ENCODE measurements around the gene M6PR. TPM values are rescaled to one million over a fixed set of nuclear protein-coding genes. Genes with fewer than 3 reads are reported as not detected.

Gene M6PR
- total RNA-seq, result 100 to 1,000 TPM; 245 to 270 (median 255) TPM
- 239 TPM for total RNA-seq (2013)

GRCh38 chr12:8949342-8950220, at the start of gene M6PR:
M6PR (minus strand) TSS chr12:8949645; CDS start chr12:8946404, 3,241 bp downstream.
- peak; percentile 82 to 95 for DNase-seq
- Mint-ChIP-seq H3K27ac (peak within 1 kb of the TSS; percentile 95 to 98), H3K27me3 (ENCODE audit: low read depth in 2 of 2) (no peaks in the 10 kb centered on the region), H3K4me1 (peaks cover 75 to 88% of the 10 kb centered on the region in 2 donors), H3K4me3 (peak within 1 kb of the TSS; percentile 90), H3K9me3 (peaks cover 0 to 3% of the 10 kb centered on the region in 2 donors), H3K36me3 (no peaks in the 10 kb centered on the region)
- Histone ChIP-seq H3K27me3 (ENCODE audit: control insufficient read depth, insufficient read depth, low read length) (no peaks in the 10 kb centered on the region), H3K27ac (ENCODE audit: low read length) (peak within 1 kb of the TSS; percentile 99), H3K4me1 (ENCODE audit: control insufficient read depth, insufficient read depth, low read length) (peaks cover 44% of the 10 kb centered on the region), H3K9me3 (ENCODE audit: control insufficient read depth, insufficient read depth, low read length) (no peaks in the 10 kb centered on the region), H3K4me3 (ENCODE audit: low read length) (peak within 1 kb of the TSS; percentile 89), H3K36me3 (ENCODE audit: control insufficient read depth, insufficient read depth, low read length) (peaks cover 14% of the 10 kb centered on the region)
- WGBS (ENCODE audit: insufficient coverage), result under 1% methylated on average over 66 of the region's 66 CpGs
- intact Hi-C loops (cut with micrococcal nuclease), result loop anchor here (2.0 to 5.0 kb wide), 2 partner anchors 37 to 39 kb away; partner anchors contain the start of genes KLRG1 and PHC1
- peak; percentile 32 for TF ChIP-seq CTCF (IDR thresholded peaks at IDR 0.05)
- peak; percentile 70 to 81 (median 79) for ATAC-seq

- ATAC-seq, result peak; percentile 77
Observed at GRCh38 chr12:8996682-8997405, 47.4 kb upstream of the M6PR start.

GRCh38 chr12:8995021-8995775, 45.8 kb upstream of the M6PR start:
- H3K4me3 ChIP-seq (ENCODE audit: low read length), result peak overlapping the region; percentile 52
- no peak for ATAC-seq
- no peaks in the 10 kb centered on the region for H3K27me3 ChIP-seq (ENCODE audit: control insufficient read depth, insufficient read depth, low read length)
- Mint-ChIP-seq H3K4me3 (peak overlapping the region; percentile 67), H3K27ac (peak overlapping the region; percentile 81 to 90), H3K36me3 (peaks cover 8% of the 10 kb centered on the region), H3K9me3 (no peaks in the 10 kb centered on the region), H3K27me3 (ENCODE audit: low read depth in 2 of 2) (no peaks in the 10 kb centered on the region), H3K4me1 (peaks cover 63 to 68% of the 10 kb centered on the region in 2 donors)
- H3K27ac ChIP-seq (ENCODE audit: low read length), result peak overlapping the region; percentile 12
- H3K36me3 ChIP-seq (ENCODE audit: control insufficient read depth, insufficient read depth, low read length), result peaks cover 30% of the 10 kb centered on the region
- peaks cover 52% of the 10 kb centered on the region for H3K4me1 ChIP-seq (ENCODE audit: control insufficient read depth, insufficient read depth, low read length)
- peaks cover 4% of the 10 kb centered on the region for H3K9me3 ChIP-seq (ENCODE audit: control insufficient read depth, insufficient read depth, low read length)
- no peak for TF ChIP-seq CTCF (IDR thresholded peaks at IDR 0.05)
- no peak for DNase-seq
- 72% methylated on average over 4 of the region's 4 CpGs for WGBS (ENCODE audit: insufficient coverage)
- intact Hi-C loops (cut with micrococcal nuclease), result no loop called here

More at GRCh38 chr12:8996682-8997405, 47.4 kb upstream of the M6PR start:
- Mint-ChIP-seq H3K9me3 (no peaks in the 10 kb centered on the region), H3K4me3 (peak overlapping the region; percentile 67), H3K27me3 (ENCODE audit: low read depth in 2 of 2) (no peaks in the 10 kb centered on the region), H3K4me1 (peaks cover 70 to 77% of the 10 kb centered on the region in 2 donors), H3K27ac (peak overlapping the region; percentile 81 to 90), H3K36me3 (peaks cover 8% of the 10 kb centered on the region)
- intact Hi-C loops (cut with micrococcal nuclease), result no loop called here
- Histone ChIP-seq H3K9me3 (ENCODE audit: control insufficient read depth, insufficient read depth, low read length) (peaks cover 4% of the 10 kb centered on the region), H3K36me3 (ENCODE audit: control insufficient read depth, insufficient read depth, low read length) (peaks cover 36% of the 10 kb centered on the region), H3K27me3 (ENCODE audit: control insufficient read depth, insufficient read depth, low read length) (no peaks in the 10 kb centered on the region), H3K4me1 (ENCODE audit: control insufficient read depth, insufficient read depth, low read length) (peaks cover 60% of the 10 kb centered on the region), H3K4me3 (ENCODE audit: low read length) (no peak overlapping the region), H3K27ac (ENCODE audit: low read length) (peak overlapping the region; percentile 67)
- DNase-seq, result peak in 1 of 2 donors; percentile 60
- WGBS (ENCODE audit: insufficient coverage), result 68% methylated on average over 5 of the region's 5 CpGs
- no peak for TF ChIP-seq CTCF (IDR thresholded peaks at IDR 0.05)
